GM19239 (cell line): ENCODE results near the gene RAPGEFL1.

ENCODE experiments used
- DNase-seq: peaks from one replicate; pipeline ENCODE4 v3.0.0; 2011; ENCODE audit warnings: low spot score; ENCODE audit not compliant: insufficient read length
- FAIRE-seq: peaks from 2 replicates; lab custom pipeline; 2011; peaks lifted over from hg19 to GRCh38; lab: Jason Lieb, UNC

Gene RAPGEFL1

GRCh38 chr17:40173091-40173777 lies 4.0 kb upstream of the RAPGEFL1 start:
- no peak for FAIRE-seq

GRCh38 chr17:40173778-40174135 lies 3.5 kb upstream of the RAPGEFL1 start:
- FAIRE-seq (no peak), DNase-seq (no peak)

More at GRCh38 chr17:40173091-40173777, 4.0 kb upstream of the RAPGEFL1 start:
- no peak for DNase-seq

GRCh38 chr17:40174514-40174913 lies 2.8 kb upstream of the RAPGEFL1 start:
- FAIRE-seq (no peak), DNase-seq (no peak)

GRCh38 chr17:40175928-40176753 lies 1.1 kb upstream of the RAPGEFL1 start:
- DNase-seq (no peak), FAIRE-seq (no peak)

- DNase-seq (no peak), FAIRE-seq (no peak)
These were observed 538 bp upstream of the RAPGEFL1 start for GRCh38 chr17:40176754-40177110.

- no peak for FAIRE-seq
- DNase-seq: no peak
These were observed 841 bp downstream of the RAPGEFL1 start for GRCh38 chr17:40178021-40178601.

GRCh38 chr17:40178660-40179059 lies 1.4 kb downstream of the RAPGEFL1 start:
- no peak for FAIRE-seq

GRCh38 chr17:40179923-40180659 lies 2.8 kb downstream of the RAPGEFL1 start:
- DNase-seq: no peak
- peak; percentile 49 for FAIRE-seq

More at GRCh38 chr17:40178660-40179059, 1.4 kb downstream of the RAPGEFL1 start:
- no peak for DNase-seq

- no peak for FAIRE-seq
- no peak for DNase-seq
These were observed 3.4 kb downstream of the RAPGEFL1 start for GRCh38 chr17:40180694-40181093.

- FAIRE-seq: no peak
- no peak for DNase-seq
These were observed 3.9 kb downstream of the RAPGEFL1 start for GRCh38 chr17:40181205-40181604.

- no peak for DNase-seq
- FAIRE-seq: no peak
These were observed 5.3 kb downstream of the RAPGEFL1 start for GRCh38 chr17:40182606-40183005.

- FAIRE-seq (no peak), DNase-seq (no peak)
These were observed 10.0 kb downstream of the RAPGEFL1 start for GRCh38 chr17:40187238-40187637.

- FAIRE-seq: no peak
- DNase-seq: no peak
These were observed 11.4 kb downstream of the RAPGEFL1 start for GRCh38 chr17:40188694-40189093.

- DNase-seq (peak; percentile 46), FAIRE-seq (peak; percentile 21)
These were observed 13.1 kb downstream of the RAPGEFL1 start for GRCh38 chr17:40190197-40191021.

- peak; percentile 93 for FAIRE-seq
- peak; percentile 74 for DNase-seq
These were observed 14.3 kb downstream of the RAPGEFL1 start for GRCh38 chr17:40191237-40192208.

- FAIRE-seq (no peak), DNase-seq (no peak)
These were observed 15.7 kb downstream of the RAPGEFL1 start for GRCh38 chr17:40192961-40193360.

GRCh38 chr17:40194821-40195220 lies 17.6 kb downstream of the RAPGEFL1 start:
- no peak for DNase-seq

GRCh38 chr17:40197550-40197949 lies 20.3 kb downstream of the RAPGEFL1 start:
- FAIRE-seq: no peak
- no peak for DNase-seq

More at GRCh38 chr17:40194821-40195220, 17.6 kb downstream of the RAPGEFL1 start:
- FAIRE-seq: no peak
